Keratinocyte (primary cell): ENCODE data around the gene NXPH2. TPM values are rescaled to one million over a fixed set of nuclear protein-coding genes. Genes with fewer than 3 reads are reported as not detected.

ENCODE experiments used
- DNase-seq: peaks from one replicate; pipeline ENCODE4 v3.0.0-alpha.2; 2011; ENCODE audit warnings: low read depth, missing footprints, low spot score
- FAIRE-seq: peaks from 2 replicates; lab custom pipeline; 2011; peaks lifted over from hg19 to GRCh38; lab: Jason Lieb, UNC
- H2AFZ ChIP-seq: 2 replicates; pipeline ENCODE4 v1.6.0; 2012; ENCODE audit warnings: low read length, control low read depth, inconsistent platforms; ENCODE audit not compliant: control insufficient read depth
- H3K27ac ChIP-seq: 2 replicates; pipeline ENCODE4 v1.5.1; 2011; ENCODE audit warnings: low read length; ENCODE audit not compliant: control insufficient read depth, insufficient read depth
- H3K27me3 ChIP-seq: 3 replicates; pipeline ENCODE4 v1.6.0; 2011; ENCODE audit warnings: low read length; ENCODE audit not compliant: control insufficient read depth, insufficient read depth; ENCODE audit errors: extremely low read depth
- H3K36me3 ChIP-seq, 2 experiments: 2 replicates in 1 of 2; 3 replicates in 1 of 2; pipeline ENCODE4 v1.5.1; 2011; ENCODE audit warnings: low read length in 2 of 2, mild to moderate bottlenecking in 1 of 2; ENCODE audit not compliant: control insufficient read depth in 2 of 2, insufficient read depth in 2 of 2; ENCODE audit errors: extremely low read depth in 1 of 2
- H3K4me1 ChIP-seq: 3 replicates; pipeline ENCODE4 v1.5.1; 2011; ENCODE audit warnings: low read length; ENCODE audit not compliant: control insufficient read depth, insufficient read depth; ENCODE audit errors: extremely low read depth
- H3K4me2 ChIP-seq: 3 replicates; pipeline ENCODE4 v1.6.0; 2011; ENCODE audit warnings: low read depth, low read length; ENCODE audit not compliant: control insufficient read depth, insufficient read depth; ENCODE audit errors: extremely low read depth
- H3K4me3 ChIP-seq, 3 experiments: fragments of 200-600 bp in 1 of 3; sonication (generic) in 1 of 3; 2 replicates in 2 of 3; 3 replicates in 1 of 3; pipeline ENCODE4 v1.5.1; 2011 to 2016; ENCODE audit warnings: low read length in 3 of 3, mild to moderate bottlenecking in 3 of 3, control low read depth in 2 of 3, inconsistent platforms in 1 of 3, low read depth in 1 of 3, mixed read lengths in 1 of 3, mixed run types in 1 of 3, moderate library complexity in 1 of 3; ENCODE audit not compliant: control insufficient read depth in 2 of 3, insufficient read depth in 2 of 3; ENCODE audit errors: extremely low read depth in 1 of 3
- H3K79me2 ChIP-seq: 2 replicates; pipeline ENCODE4 v1.6.0; 2012; ENCODE audit warnings: low read length; ENCODE audit not compliant: control insufficient read depth, insufficient read depth
- H3K9ac ChIP-seq: 3 replicates; pipeline ENCODE4 v1.6.0; 2011; ENCODE audit warnings: low read length; ENCODE audit not compliant: control insufficient read depth, insufficient read depth; ENCODE audit errors: extremely low read depth
- H3K9me1 ChIP-seq: 3 replicates; pipeline ENCODE4 v1.6.0; 2011; ENCODE audit warnings: low read length; ENCODE audit not compliant: control insufficient read depth, insufficient read depth; ENCODE audit errors: extremely low read depth
- H3K9me3 ChIP-seq: 2 replicates; pipeline ENCODE4 v1.5.1; 2012; ENCODE audit warnings: low read depth, low read length; ENCODE audit not compliant: control insufficient read depth
- H4K20me1 ChIP-seq: 3 replicates; pipeline ENCODE4 v1.6.0; 2011; ENCODE audit warnings: low read length; ENCODE audit not compliant: control insufficient read depth, insufficient read depth; ENCODE audit errors: extremely low read depth
- EZH2 ChIP-seq: IDR thresholded peaks from one replicate; pipeline ENCODE4 v1.6.1; 2012; ENCODE audit warnings: inconsistent platforms, mild to moderate bottlenecking, low read length, moderate library complexity
- dilution Hi-C: fragments of 300-500 bp; cut with MboI; formaldehyde crosslinking; loops from one replicate; pipeline ENCODE4 v1.7.0; 2020; ENCODE audit warnings: low sequenced_read_pairs; ENCODE audit not compliant: extremely low pct_ligation_motif_present
- polyA plus RNA-seq, 5 experiments: library from polyadenylated mRNA; depleted of rRNA in 3 of 5; stranded (reverse) in 3 of 5; stranded (forward) in 1 of 5; unstranded in 1 of 5; fragments of >200 nt; gene quantifications; 1 replicate in 1 of 5; 2 replicates in 3 of 5; 3 replicates in 1 of 5; pipeline versions ENCODE4 v1.2.1 to v1.2.3, GENCODE V29; 2011 to 2012; ENCODE audit warnings: missing spikeins in 2 of 5, low read depth in 1 of 5, low replicate concordance in 1 of 5
- TF ChIP-seq, protein P1 (sequence below), 3 experiments: IDR thresholded peaks in 1 of 3; conservative IDR thresholded peaks in 1 of 3; optimal IDR thresholded peaks in 1 of 3; 2 replicates in 2 of 3; 3 replicates in 1 of 3; pipeline versions ENCODE3 to v1.5.1; 2011; ENCODE audit warnings: low read length in 3 of 3, mild to moderate bottlenecking in 3 of 3, moderate library complexity in 2 of 3, control low read depth in 1 of 3, inconsistent platforms in 1 of 3; ENCODE audit not compliant: insufficient read depth in 2 of 3; ENCODE audit errors: extremely low read depth in 1 of 3

The NXPH2 gene
- polyA plus RNA-seq, 1 donor (not counting 4 experiments of a cell fraction or from before 2014, with no cell fraction given), result not detected

DNA sequence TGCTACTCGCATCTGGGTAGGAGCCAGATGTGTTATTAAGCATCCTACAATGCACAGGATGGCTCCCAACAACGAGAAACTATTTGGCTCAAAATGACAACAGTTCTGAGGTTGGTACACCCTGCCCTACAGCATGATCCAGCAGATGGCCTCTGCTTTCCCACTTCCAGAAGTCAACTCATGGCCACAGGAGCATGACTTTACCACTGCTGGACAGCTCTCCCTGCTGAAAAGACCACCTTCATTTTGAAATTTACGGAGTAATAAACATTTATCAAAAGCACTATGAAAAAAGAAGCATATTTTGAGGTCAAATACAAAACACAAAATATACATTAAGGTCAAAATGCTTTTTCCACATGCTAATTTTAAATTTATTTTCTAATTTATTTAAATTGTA, 13.7 kb downstream of the NXPH2 start:
- no peaks in the 10 kb centered on the region for H3K4me1 ChIP-seq
- DNase-seq, result no peak
- H3K4me2 ChIP-seq, result no peak overlapping the region
- FAIRE-seq, result no peak
- no peak overlapping the region for H2AFZ ChIP-seq
- H3K27ac ChIP-seq, result no peak overlapping the region
- dilution Hi-C loops, result no loop called here
- H4K20me1 ChIP-seq, result no peaks in the 10 kb centered on the region
- no peaks in the 10 kb centered on the region for H3K27me3 ChIP-seq
- no peaks in the 10 kb centered on the region for H3K36me3 ChIP-seq
- no peaks in the 10 kb centered on the region for H3K9me1 ChIP-seq
- no peaks in the 10 kb centered on the region for H3K79me2 ChIP-seq
- no peaks in the 10 kb centered on the region for H3K9me3 ChIP-seq
- H3K4me3 ChIP-seq, result no peak overlapping the region
- TF ChIP-seq, protein P1, sequence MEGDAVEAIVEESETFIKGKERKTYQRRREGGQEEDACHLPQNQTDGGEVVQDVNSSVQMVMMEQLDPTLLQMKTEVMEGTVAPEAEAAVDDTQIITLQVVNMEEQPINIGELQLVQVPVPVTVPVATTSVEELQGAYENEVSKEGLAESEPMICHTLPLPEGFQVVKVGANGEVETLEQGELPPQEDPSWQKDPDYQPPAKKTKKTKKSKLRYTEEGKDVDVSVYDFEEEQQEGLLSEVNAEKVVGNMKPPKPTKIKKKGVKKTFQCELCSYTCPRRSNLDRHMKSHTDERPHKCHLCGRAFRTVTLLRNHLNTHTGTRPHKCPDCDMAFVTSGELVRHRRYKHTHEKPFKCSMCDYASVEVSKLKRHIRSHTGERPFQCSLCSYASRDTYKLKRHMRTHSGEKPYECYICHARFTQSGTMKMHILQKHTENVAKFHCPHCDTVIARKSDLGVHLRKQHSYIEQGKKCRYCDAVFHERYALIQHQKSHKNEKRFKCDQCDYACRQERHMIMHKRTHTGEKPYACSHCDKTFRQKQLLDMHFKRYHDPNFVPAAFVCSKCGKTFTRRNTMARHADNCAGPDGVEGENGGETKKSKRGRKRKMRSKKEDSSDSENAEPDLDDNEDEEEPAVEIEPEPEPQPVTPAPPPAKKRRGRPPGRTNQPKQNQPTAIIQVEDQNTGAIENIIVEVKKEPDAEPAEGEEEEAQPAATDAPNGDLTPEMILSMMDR (optimal IDR thresholded peaks at IDR 0.05 in 1 of 3, IDR thresholded peaks at IDR 0.05 in 1 of 3, conservative IDR thresholded peaks at IDR 0.05 in 1 of 3; ENCODE audit: extremely low read depth in 1 of 3, insufficient read depth in 2 of 3, low read length in 3 of 3), result no peak
- no peak for TF ChIP-seq EZH2
- H3K9ac ChIP-seq, result no peak overlapping the region

DNA sequence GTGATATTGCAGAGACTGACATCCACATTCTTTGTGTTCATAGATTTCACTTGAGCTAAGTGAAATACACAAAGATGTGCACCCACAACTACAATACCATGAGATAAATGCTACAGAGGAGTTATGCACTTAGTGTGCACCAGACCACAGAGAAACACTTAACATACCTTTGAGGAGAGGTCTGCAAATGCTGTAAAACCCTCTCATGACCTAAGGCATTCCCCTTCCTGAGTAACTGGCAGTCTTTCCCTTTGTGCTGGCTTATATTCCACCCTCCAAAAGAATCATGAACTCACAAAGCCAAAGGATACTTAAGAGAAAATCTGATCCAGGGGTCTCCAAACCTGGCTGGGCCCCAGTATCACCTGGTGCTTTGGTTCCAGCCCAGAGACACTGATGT, 16.2 kb downstream of the NXPH2 start:
- TF ChIP-seq, protein P1 (optimal IDR thresholded peaks at IDR 0.05 in 1 of 3, IDR thresholded peaks at IDR 0.05 in 1 of 3, conservative IDR thresholded peaks at IDR 0.05 in 1 of 3; ENCODE audit: extremely low read depth in 1 of 3, insufficient read depth in 2 of 3, low read length in 3 of 3), result no peak
- TF ChIP-seq EZH2, result no peak
- Histone ChIP-seq H3K27ac (no peak overlapping the region), H4K20me1 (no peaks in the 10 kb centered on the region), H3K4me1 (no peaks in the 10 kb centered on the region), H3K9me1 (no peaks in the 10 kb centered on the region), H3K36me3 (no peaks in the 10 kb centered on the region), H3K4me3 (no peak overlapping the region), H3K79me2 (no peaks in the 10 kb centered on the region), H3K27me3 (no peaks in the 10 kb centered on the region), H3K9me3 (no peaks in the 10 kb centered on the region), H3K9ac (no peak overlapping the region), H2AFZ (no peak overlapping the region), H3K4me2 (no peak overlapping the region)
- dilution Hi-C loops, result no loop called here
- DNase-seq (no peak), FAIRE-seq (no peak)
